SJSA1 (cell line): ENCODE results near the gene CCL21. TPM values are rescaled to one million over a fixed set of nuclear protein-coding genes. Genes with fewer than 3 reads are reported as not detected.
A peak's percentile ranks its signal among the peaks of the same experiment; 100 is the strongest.

Experiments used
- DNase-seq, 2 experiments: peaks; one replicate each; pipeline ENCODE4 v3.0.0-alpha.2; 2015 to 2020; ENCODE audit warnings: low spot score in 2 of 2, low read depth in 1 of 2
- H3K27ac ChIP-seq: fragments of 250-450 bp; sonication (Bioruptor Pico); 2 replicates; pipeline ENCODE4 v1.5.1; 2020; ENCODE audit warnings: mild to moderate bottlenecking, moderate library complexity
- H3K27me3 ChIP-seq: fragments of 250-450 bp; sonication (Bioruptor Pico); replicated peaks from 2 replicates; pipeline ENCODE4 v1.5.1; 2020; ENCODE audit warnings: mild to moderate bottlenecking, moderate library complexity
- H3K36me3 ChIP-seq: fragments of 250-450 bp; sonication (Bioruptor Pico); 2 replicates; pipeline ENCODE4 v1.5.1; 2020; ENCODE audit warnings: mild to moderate bottlenecking
- H3K4me1 ChIP-seq: fragments of 250-450 bp; sonication (Bioruptor Pico); replicated peaks from 2 replicates; pipeline ENCODE4 v1.6.1; 2021; ENCODE audit warnings: mild to moderate bottlenecking
- H3K4me3 ChIP-seq: fragments of 250-450 bp; sonication (Bioruptor Pico); 2 replicates; pipeline ENCODE4 v1.5.1; 2020; ENCODE audit warnings: mild to moderate bottlenecking
- H3K9me3 ChIP-seq: fragments of 250-450 bp; sonication (Bioruptor Pico); replicated peaks from 2 replicates; pipeline ENCODE4 v1.5.1; 2020; ENCODE audit warnings: mild to moderate bottlenecking
- total RNA-seq: library from RNA; depleted of rRNA; stranded (reverse); fragments of >200 nt; shearing (Covaris generic); gene quantifications from 2 replicates; pipeline ENCODE4 v1.2.3, GENCODE V29; 2014

The CCL21 gene
- total RNA-seq, 1 experiment from 2014 or later = not detected

DNA sequence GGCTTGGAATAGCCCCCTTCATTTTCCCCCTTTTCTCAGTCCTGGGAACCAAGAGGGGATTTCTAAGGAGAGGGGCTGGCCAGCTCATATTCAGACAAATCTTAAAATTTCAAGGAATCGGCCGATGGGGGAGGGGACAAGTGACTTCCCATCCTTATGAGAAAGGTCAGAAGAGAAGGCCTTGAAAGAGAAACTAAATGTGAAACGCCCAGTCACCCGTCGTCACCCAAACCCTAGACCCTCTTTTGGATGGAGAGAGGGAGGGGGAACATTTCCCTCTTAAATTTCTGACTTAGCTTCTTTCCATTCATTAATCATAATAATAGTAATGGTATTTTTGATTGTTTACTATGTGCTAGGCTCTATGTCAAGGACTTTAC, 18.0 kb downstream of the CCL21 start:
- no peak overlapping the region for H3K4me3 ChIP-seq
- no peaks in the 10 kb centered on the region for H3K27me3 ChIP-seq
- H3K9me3 ChIP-seq = no peaks in the 10 kb centered on the region
- no peaks in the 10 kb centered on the region for H3K36me3 ChIP-seq
- DNase-seq = no peak
- H3K27ac ChIP-seq = no peak overlapping the region
- H3K4me1 ChIP-seq = no peaks in the 10 kb centered on the region

DNA sequence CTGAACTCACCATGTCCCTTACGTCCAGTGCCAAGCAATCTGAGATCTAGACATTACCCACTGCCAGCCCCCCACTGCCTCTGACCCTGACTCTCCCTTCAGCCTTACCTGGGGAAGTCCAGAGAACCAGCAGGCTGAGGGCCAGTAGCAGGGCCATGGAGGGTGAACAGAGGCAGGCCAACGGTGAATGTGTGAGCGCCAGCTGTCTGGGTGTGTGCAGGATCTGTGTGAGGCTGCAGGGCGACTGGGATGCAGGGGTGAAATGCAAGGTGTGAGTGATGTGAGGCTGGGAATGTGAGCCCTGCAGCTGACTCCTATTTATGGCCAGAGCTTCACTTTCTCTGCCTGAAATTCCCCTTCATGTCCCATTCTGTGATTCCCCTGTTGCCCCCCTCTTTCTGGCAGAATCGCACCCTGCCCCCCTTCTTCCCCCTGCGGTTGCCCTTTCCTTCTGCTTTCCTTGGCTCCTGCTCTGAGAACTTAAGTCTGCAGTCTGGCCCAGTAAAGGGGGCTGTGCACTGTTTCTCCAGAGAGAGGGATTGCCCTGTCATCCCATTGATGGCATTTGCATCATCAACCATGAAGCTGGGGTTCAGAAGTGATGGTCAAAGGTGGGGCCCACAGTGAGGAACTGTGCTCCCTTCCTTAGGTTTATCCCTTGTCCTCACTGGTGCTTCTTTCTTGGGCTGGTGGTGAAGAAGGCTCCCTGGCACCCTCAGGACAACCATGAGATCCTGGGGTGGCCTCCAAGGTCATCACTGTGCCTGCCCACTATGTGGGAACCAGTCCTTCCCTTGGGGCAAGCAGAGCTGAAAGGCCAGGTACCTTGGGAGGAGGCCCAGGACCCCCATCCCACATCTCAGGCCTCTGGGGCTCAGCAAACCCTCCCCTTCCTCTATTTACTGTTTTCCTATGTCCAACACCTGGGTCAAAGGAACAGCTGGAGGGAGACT, 18.7 kb downstream of the CCL21 start, which contains the start of gene CCL19:
CCL19 (minus strand) TSS at position 294 of the 953 bp plus-strand sequence; CDS start at position 157, 137 bp downstream.
- no peaks in the 10 kb centered on the region for H3K27me3 ChIP-seq
- no peak for DNase-seq
- H3K9me3 ChIP-seq = no peaks in the 10 kb centered on the region

DNA sequence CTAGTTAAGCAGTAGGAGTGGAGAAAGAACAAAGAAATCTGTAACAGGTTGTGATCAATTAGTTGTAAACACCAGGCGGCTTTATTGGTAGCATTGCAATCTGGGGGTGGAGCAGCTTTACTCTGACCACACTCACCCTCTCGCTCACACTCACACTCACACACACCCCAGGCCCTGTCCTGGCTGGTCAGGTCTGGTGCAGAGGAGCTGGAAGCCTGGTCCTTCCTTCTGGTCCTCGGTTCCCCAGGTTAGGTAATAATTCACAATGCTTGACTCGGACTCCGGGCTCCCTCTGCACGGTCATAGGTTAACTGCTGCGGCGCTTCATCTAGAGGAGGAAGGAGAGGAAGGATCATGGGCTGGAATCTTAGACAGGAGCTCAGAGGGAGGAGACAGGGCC, 20.4 kb downstream of the CCL21 start:
- no peaks in the 10 kb centered on the region for H3K36me3 ChIP-seq
- H3K27ac ChIP-seq = no peak overlapping the region
- H3K27me3 ChIP-seq = no peaks in the 10 kb centered on the region
- H3K4me1 ChIP-seq = no peaks in the 10 kb centered on the region
- no peak for DNase-seq
- no peak overlapping the region for H3K4me3 ChIP-seq
- no peaks in the 10 kb centered on the region for H3K9me3 ChIP-seq

More for the DNA sequence above, 18.7 kb downstream of the CCL21 start, which contains the start of gene CCL19:
- Histone ChIP-seq H3K27ac (no peak within 1 kb of the TSS), H3K36me3 (no peaks in the 10 kb centered on the region), H3K4me3 (no peak within 1 kb of the TSS), H3K4me1 (no peaks in the 10 kb centered on the region)

DNA sequence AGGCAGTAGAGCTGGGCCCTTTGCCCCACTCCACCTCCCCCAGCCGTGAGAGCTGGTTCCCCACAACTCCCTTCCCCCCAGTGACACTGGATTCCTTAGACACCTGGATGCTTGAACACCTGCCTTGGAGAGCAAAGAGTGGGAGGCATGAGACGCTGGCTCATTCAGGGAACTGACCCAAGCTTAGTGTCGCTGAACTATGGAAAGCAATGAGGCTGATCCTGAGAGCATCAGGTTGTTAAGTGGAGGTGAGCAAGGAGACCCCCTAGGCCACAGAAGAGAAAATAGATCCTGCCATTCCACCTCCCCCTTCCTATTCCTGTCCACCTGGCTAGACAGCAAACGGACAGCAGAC, 20.8 kb downstream of the CCL21 start:
- no peaks in the 10 kb centered on the region for H3K36me3 ChIP-seq
- H3K9me3 ChIP-seq = no peaks in the 10 kb centered on the region
- no peaks in the 10 kb centered on the region for H3K4me1 ChIP-seq
- no peak overlapping the region for H3K4me3 ChIP-seq
- no peaks in the 10 kb centered on the region for H3K27me3 ChIP-seq
- no peak overlapping the region for H3K27ac ChIP-seq
- DNase-seq = no peak

DNA sequence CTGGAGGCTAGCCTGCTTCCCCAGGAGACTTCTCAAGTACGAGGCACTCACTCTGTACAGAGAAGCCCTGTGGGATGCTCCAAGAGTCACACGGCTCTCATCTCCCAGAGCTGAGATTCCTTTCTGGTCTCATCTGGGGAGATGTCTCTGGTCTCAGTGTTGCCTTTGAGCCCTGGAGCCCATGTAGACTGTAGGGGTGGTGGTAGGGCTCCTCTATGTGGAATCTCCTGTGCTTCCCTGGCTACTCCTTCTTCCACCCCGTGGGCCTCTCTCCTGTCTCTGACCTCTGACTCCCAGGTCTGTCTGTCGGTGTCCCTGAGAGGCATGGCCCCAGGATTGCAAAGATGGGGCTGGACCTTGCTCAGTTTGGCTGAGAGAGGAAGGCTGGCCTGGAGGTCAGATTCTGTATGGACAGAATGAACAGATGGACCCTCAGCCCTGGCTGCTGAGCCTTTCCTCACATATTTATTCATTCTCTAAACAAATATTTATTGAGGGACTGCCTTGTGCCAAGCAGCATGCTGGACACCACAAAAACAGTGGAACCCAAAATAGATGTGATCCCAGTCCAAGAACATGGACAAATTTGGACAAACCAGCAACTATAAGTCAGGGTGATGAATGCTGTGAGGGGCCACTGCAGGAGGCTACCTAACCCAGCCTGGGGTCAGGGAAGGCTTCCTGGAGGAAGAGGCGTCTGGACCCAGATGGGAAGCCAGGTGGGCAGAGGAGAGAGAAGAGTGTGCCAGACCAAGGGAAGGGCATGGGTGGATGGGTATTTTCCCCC, 21.4 kb downstream of the CCL21 start:
- Histone ChIP-seq H3K4me3 (no peak overlapping the region), H3K4me1 (no peaks in the 10 kb centered on the region), H3K27me3 (no peaks in the 10 kb centered on the region), H3K36me3 (no peaks in the 10 kb centered on the region), H3K27ac (no peak overlapping the region), H3K9me3 (no peaks in the 10 kb centered on the region)
- DNase-seq = no peak

DNA sequence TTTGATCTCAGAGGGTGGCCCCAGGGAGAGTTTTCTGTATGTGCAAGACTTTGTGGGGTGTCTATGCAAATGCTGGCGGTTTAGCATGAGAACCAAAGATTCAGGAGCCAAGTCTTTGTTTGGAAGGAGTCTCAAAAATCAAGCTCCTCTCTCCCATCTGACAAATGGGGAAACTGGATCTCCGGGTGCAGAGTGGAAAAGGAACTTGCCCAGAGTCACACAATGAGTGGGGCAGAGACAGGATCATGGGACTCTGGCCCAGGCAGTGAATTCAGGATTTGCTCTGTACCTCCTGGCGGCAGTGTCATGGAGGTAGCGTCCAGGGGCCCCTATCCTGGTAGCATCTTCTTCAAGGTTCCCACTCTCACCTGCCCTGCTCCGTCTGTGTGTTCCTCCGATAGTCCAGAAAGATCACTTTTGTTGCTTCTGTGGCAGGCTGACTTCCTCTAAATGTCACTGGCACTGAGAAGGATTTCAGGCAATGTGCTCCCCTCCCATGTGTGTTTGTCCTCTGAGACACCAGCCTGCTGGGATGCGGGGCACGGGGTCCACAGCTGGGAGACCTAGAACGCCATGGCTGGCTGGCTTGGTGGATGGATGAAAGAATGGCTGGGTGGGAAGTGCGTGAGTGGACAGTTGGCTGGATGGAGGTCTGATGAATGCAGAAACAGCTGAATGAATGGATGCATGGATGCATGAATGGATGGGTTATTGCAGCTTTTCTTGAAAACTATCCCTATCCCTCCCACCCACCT, 22.5 kb downstream of the CCL21 start:
- H3K27ac ChIP-seq = no peak overlapping the region
- H3K27me3 ChIP-seq = no peaks in the 10 kb centered on the region
- DNase-seq = no peak
- H3K4me3 ChIP-seq = no peak overlapping the region
- H3K36me3 ChIP-seq = no peaks in the 10 kb centered on the region
- no peaks in the 10 kb centered on the region for H3K4me1 ChIP-seq
- no peaks in the 10 kb centered on the region for H3K9me3 ChIP-seq

DNA sequence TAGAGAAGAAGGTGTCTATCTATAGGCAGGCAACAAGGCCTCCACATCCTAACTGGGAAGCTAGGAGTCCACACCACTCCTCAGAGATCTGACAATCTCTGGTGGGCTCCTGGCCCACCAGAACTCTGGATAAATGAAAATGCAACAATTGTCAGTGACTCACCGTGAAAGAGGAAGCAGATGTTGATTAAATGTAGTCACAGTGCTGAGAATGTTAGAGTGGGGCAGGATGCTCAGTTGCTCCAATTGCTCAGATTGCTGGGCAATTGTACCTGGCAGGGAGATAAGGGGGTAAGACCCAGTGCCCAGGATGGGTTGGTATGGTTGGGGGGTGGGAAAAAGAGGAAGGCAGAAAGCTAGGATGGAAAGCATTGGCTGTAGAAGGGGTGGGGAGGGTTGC, 23.2 kb downstream of the CCL21 start:
- H3K36me3 ChIP-seq = no peaks in the 10 kb centered on the region
- H3K27ac ChIP-seq = no peak overlapping the region
- H3K27me3 ChIP-seq = no peaks in the 10 kb centered on the region
- no peaks in the 10 kb centered on the region for H3K9me3 ChIP-seq
- no peaks in the 10 kb centered on the region for H3K4me1 ChIP-seq
- DNase-seq = no peak
- no peak overlapping the region for H3K4me3 ChIP-seq

DNA sequence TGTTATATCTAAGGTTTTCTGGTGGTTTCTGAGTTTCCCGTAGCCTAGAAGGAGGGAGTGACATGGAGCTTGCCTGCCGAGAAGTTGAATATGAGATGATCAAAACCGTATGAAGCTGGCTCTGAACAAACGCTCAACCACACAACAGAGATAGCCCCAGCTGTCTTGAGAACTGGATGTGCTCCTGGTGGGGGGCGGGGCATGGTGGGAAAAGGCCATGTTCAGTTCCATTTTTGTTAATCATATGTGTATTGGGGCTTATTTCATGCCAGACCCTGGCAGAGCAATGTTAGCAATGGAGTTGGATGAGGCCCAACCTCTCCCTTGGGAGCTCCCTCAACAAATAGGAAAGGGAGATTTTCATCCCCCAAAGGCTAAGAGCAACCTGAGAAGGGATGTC, 23.7 kb downstream of the CCL21 start:
- H3K9me3 ChIP-seq = no peaks in the 10 kb centered on the region
- no peak for DNase-seq
- no peak overlapping the region for H3K27ac ChIP-seq
- H3K4me3 ChIP-seq = no peak overlapping the region
- H3K27me3 ChIP-seq = no peaks in the 10 kb centered on the region
- no peaks in the 10 kb centered on the region for H3K4me1 ChIP-seq
- no peaks in the 10 kb centered on the region for H3K36me3 ChIP-seq

DNA sequence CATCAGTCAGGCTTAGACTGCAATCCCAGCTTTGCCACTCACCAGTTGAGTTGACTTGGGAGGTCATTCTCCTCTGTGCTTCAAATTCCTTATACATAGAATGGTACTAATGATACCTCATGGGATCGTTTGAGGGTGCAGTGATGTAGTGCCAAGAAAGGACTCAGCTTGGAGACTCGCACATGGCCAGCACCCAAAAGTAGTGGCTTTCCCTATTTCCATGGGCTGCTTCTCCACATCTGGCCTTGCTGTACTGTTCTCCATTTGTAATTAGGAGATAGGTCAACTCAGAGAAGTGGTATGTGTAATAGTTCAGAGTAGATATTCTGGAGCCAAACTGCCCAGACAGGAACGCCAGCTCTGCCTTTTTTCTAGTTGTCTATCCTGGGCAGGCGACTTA, 24.3 kb downstream of the CCL21 start:
- Histone ChIP-seq H3K36me3 (no peaks in the 10 kb centered on the region), H3K4me1 (no peaks in the 10 kb centered on the region), H3K27ac (no peak overlapping the region), H3K9me3 (no peaks in the 10 kb centered on the region), H3K4me3 (no peak overlapping the region), H3K27me3 (no peaks in the 10 kb centered on the region)
- DNase-seq = no peak

DNA sequence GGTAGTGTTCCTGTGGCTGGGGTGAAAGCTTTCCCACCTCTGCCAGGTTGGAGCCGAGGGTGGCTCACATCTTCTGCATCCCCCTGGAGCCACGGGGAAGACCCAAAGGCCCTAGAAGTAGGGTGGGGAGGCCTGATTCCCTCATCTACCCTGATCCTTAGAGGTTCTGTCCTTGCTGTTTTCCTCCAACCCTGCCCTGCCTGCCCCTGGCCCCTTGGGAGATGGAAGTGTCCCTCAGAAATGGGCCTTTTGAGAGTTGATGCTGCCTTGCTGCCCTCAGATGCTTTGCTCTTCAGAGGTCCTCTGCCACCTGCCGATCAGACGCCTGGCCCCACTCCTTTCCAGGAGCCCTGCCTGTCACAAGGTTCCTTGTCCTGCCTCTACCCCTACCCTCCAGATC, 25.1 kb downstream of the CCL21 start:
- Histone ChIP-seq H3K36me3 (no peaks in the 10 kb centered on the region), H3K4me3 (no peak overlapping the region), H3K27me3 (no peaks in the 10 kb centered on the region), H3K4me1 (no peaks in the 10 kb centered on the region), H3K27ac (no peak overlapping the region), H3K9me3 (no peaks in the 10 kb centered on the region)
- no peak for DNase-seq

DNA sequence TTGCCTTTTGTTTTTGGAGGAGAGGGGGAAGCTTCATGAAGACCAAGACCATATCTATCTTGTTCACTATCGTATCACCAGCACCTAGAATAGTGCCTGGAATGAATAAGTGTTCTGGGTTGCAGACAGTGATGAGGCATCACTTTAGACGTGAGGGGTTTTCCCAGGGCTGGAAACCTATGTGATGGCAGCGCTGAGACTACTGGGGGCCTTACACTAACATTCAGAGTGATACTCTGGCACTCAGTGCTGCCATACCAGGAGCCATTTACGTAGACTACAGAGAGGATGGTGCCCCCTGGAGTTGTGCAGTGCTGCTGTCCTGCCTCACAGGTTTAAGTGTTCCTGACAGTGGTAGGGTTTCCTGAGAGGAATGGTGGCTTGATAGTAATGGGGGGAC, 25.8 kb downstream of the CCL21 start:
- no peak overlapping the region for H3K27ac ChIP-seq
- H3K4me3 ChIP-seq = no peak overlapping the region
- H3K27me3 ChIP-seq = no peaks in the 10 kb centered on the region
- H3K9me3 ChIP-seq = no peaks in the 10 kb centered on the region
- no peaks in the 10 kb centered on the region for H3K36me3 ChIP-seq
- no peaks in the 10 kb centered on the region for H3K4me1 ChIP-seq
- no peak for DNase-seq

DNA sequence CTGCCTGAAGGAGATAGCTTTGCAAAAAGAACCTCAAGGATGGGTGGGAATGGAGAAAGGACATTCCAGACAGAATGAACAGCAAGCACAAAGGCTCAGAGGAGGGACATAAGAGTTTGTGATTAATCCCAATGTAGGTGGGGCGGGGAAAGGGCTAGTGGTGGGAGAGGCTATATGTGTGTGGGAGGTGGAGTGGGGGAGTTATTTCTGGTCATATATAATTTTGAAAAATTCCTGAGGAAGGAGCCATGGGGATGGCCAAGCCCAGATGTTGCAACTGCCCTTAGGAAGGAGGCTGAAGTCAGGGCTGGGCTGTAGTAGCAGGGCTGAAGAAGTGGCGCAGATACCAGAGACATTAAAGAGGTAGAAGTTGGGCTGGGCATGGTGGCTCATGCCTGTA, 34.1 kb downstream of the CCL21 start:
- no peaks in the 10 kb centered on the region for H3K9me3 ChIP-seq

DNA sequence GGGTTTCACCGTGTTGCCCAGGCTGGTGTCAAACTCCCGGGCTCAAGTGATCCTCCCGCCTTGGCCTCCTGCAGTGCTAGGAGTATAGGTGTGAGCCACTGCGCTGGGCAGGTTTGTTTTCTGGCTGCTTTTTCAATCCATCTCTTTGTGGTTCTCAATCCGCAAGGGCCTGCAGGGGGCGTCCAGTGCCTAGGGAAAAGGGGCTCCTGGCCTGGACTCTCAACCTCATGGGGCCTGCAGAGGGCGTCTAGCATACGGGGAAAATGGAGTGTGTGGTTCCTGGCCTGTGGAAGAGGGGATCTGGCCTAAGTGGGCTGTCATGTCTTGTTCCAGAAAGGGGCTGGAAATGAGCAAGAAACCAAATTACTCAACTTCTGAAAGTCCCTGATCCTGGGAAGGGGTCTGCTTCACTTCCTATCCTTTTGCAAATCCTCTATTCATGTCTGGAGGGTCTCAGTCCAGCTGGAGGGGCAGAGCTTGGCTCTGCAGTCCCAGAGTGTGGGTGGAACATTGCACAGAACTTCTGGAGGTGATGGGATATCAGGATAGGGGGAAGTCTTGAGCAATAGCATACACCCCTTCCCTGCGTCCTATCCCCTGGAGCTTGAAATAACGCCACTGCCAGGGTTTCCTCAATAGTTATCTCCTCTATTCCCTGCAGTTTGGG, 34.8 kb downstream of the CCL21 start:
- H3K9me3 ChIP-seq = no peaks in the 10 kb centered on the region
- peak; percentile 14 to 58 for DNase-seq
- H3K27ac ChIP-seq = no peak overlapping the region
- H3K4me3 ChIP-seq = no peak overlapping the region
- no peaks in the 10 kb centered on the region for H3K36me3 ChIP-seq
- H3K27me3 ChIP-seq = no peaks in the 10 kb centered on the region
- H3K4me1 ChIP-seq = no peaks in the 10 kb centered on the region

More for the DNA sequence above, 34.1 kb downstream of the CCL21 start:
- Histone ChIP-seq H3K27ac (no peak overlapping the region), H3K4me1 (no peaks in the 10 kb centered on the region), H3K4me3 (no peak overlapping the region), H3K36me3 (no peaks in the 10 kb centered on the region), H3K27me3 (no peaks in the 10 kb centered on the region)
- DNase-seq = no peak
